Adrenal gland (tissue), 5 donors: ENCODE measurements around the gene SLC22A12.

Experiments used
- POLR2A ChIP-seq, 2 donors: fragments of 450-650 bp; IDR thresholded peaks; one replicate each; pipeline ENCODE4 v1.6.1; 2017; ENCODE audit warnings: antibody characterized with exemption in 2 of 2, mild to moderate bottlenecking in 2 of 2, moderate library complexity in 1 of 2
- TF ChIP-seq, protein P1 (sequence below), 6 experiments: fragments of 450-650 bp in 4 of 6; fragments of 200-600 bp in 2 of 6; sonication (generic) in 1 of 6; IDR thresholded peaks; 1 replicate in 5 of 6; 2 replicates in 1 of 6; pipeline versions ENCODE4 v1.5.1 to v1.8.0; 2016 to 2021; ENCODE audit warnings: antibody characterized with exemption in 6 of 6, mild to moderate bottlenecking in 2 of 6, moderate library complexity in 1 of 6
- donor health status: DM: no; HTN: no; CAD: no.

- TF ChIP-seq, protein P1, sequence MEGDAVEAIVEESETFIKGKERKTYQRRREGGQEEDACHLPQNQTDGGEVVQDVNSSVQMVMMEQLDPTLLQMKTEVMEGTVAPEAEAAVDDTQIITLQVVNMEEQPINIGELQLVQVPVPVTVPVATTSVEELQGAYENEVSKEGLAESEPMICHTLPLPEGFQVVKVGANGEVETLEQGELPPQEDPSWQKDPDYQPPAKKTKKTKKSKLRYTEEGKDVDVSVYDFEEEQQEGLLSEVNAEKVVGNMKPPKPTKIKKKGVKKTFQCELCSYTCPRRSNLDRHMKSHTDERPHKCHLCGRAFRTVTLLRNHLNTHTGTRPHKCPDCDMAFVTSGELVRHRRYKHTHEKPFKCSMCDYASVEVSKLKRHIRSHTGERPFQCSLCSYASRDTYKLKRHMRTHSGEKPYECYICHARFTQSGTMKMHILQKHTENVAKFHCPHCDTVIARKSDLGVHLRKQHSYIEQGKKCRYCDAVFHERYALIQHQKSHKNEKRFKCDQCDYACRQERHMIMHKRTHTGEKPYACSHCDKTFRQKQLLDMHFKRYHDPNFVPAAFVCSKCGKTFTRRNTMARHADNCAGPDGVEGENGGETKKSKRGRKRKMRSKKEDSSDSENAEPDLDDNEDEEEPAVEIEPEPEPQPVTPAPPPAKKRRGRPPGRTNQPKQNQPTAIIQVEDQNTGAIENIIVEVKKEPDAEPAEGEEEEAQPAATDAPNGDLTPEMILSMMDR (IDR thresholded peaks at IDR 0.05), result no peak
- no peak for TF ChIP-seq POLR2A (IDR thresholded peaks at IDR 0.05)
Measured at GRCh38 chr11:64569300-64569970, 21.6 kb upstream of the SLC22A12 start.
